Uterus (tissue), 2 donors: ENCODE results near the gene MTCL3.

Source experiments
- CTCF ChIP-seq, 4 experiments: fragments of 200-600 bp in 2 of 4; fragments of 450-650 bp in 2 of 4; sonication (generic) in 2 of 4; IDR thresholded peaks; one replicate each; pipeline ENCODE4 v1.5.1; 2016 to 2019; ENCODE audit warnings: antibody characterized with exemption in 4 of 4, mild to moderate bottlenecking in 2 of 4, moderate library complexity in 1 of 4
- POLR2A ChIP-seq, 2 donors: fragments of 450-650 bp; IDR thresholded peaks; one replicate each; pipeline ENCODE4 v1.6.1; 2016; ENCODE audit warnings: antibody characterized with exemption in 2 of 2, mild to moderate bottlenecking in 1 of 2, moderate library complexity in 1 of 2

- TF ChIP-seq POLR2A (IDR thresholded peaks at IDR 0.05) (no peak), CTCF (IDR thresholded peaks at IDR 0.05) (no peak)
Observed at GRCh38 chr6:127547215-127547614, 28.1 kb upstream of the MTCL3 start.
